HepG2 (cell line): ENCODE results near the gene DNMT1. TPM values are rescaled to one million over a fixed set of nuclear protein-coding genes. Genes with fewer than 3 reads are reported as not detected.
A peak's percentile ranks its signal among the peaks of the same experiment; 100 is the strongest.

ENCODE experiments used
- ARID4A ChIP-seq: sonication (generic); formaldehyde crosslinking; IDR thresholded peaks from 2 replicates; pipeline ENCODE4 v1.5.0; 2020; ENCODE audit warnings: mild to moderate bottlenecking, missing genetic modification reagents, borderline replicate concordance
- GABPA ChIP-seq, 2 experiments: IDR thresholded peaks; 2 replicates each; pipeline ENCODE4 v1.6.1; 2011 to 2016; ENCODE audit warnings: low read depth in 2 of 2, low read length in 1 of 2, missing biosample characterization in 1 of 2, missing genetic modification characterization in 1 of 2
- IRF2 ChIP-seq: IDR thresholded peaks from 2 replicates; pipeline ENCODE4 v1.6.1; 2018; ENCODE audit warnings: missing genetic modification reagents, missing compliant biosample characterization
- PLRG1 ChIP-seq: fragments of 450-650 bp; conservative IDR thresholded peaks from 2 replicates; pipeline ENCODE4 v1.6.1; 2016
- RARA ChIP-seq: IDR thresholded peaks from 2 replicates; pipeline ENCODE4 v1.6.1; 2016; ENCODE audit warnings: missing genetic modification reagents, missing compliant biosample characterization
- SKIL ChIP-seq: sonication (generic); formaldehyde crosslinking; IDR thresholded peaks from 2 replicates; pipeline ENCODE4 v1.8.0; 2022; ENCODE audit warnings: missing genetic modification reagents, mild to moderate bottlenecking, moderate library complexity, borderline replicate concordance
- SOX5 ChIP-seq: IDR thresholded peaks from 2 replicates; pipeline ENCODE4 v1.6.1; 2016; ENCODE audit warnings: borderline replicate concordance
- STAG1 ChIP-seq: sonication (generic); formaldehyde crosslinking; IDR thresholded peaks from 2 replicates; pipeline ENCODE4 v1.4.0; 2020; ENCODE audit warnings: missing genetic modification reagents
- ZBTB10 ChIP-seq: sonication (generic); formaldehyde crosslinking; IDR thresholded peaks from 2 replicates; pipeline ENCODE4 v1.4.0; 2020; ENCODE audit warnings: missing genetic modification reagents, borderline replicate concordance
- ZBTB34 ChIP-seq: sonication (generic); formaldehyde crosslinking; IDR thresholded peaks from 2 replicates; pipeline ENCODE4 v1.8.0; 2022; ENCODE audit warnings: mild to moderate bottlenecking, missing genetic modification reagents
- ZBTB37 ChIP-seq: sonication (generic); formaldehyde crosslinking; IDR thresholded peaks from 2 replicates; pipeline ENCODE4 v1.4.0; 2020; ENCODE audit warnings: mild to moderate bottlenecking, missing genetic modification reagents
- ZBTB49 ChIP-seq: sonication (generic); formaldehyde crosslinking; IDR thresholded peaks from 2 replicates; pipeline ENCODE4 v1.4.0; 2020; ENCODE audit warnings: missing genetic modification reagents, borderline replicate concordance
- ZNF225 ChIP-seq: sonication (generic); formaldehyde crosslinking; IDR thresholded peaks from 2 replicates; pipeline ENCODE4 v1.4.0; 2020; ENCODE audit warnings: mild to moderate bottlenecking, missing genetic modification reagents
- ZNF781 ChIP-seq: sonication (generic); formaldehyde crosslinking; IDR thresholded peaks from 2 replicates; pipeline ENCODE4 v1.5.1; 2020; ENCODE audit warnings: borderline replicate concordance, mild to moderate bottlenecking, missing genetic modification reagents; ENCODE audit errors: not compliant biosample characterization
- polyA plus RNA-seq, 8 experiments: library from polyadenylated mRNA; depleted of rRNA in 3 of 8; stranded (reverse) in 7 of 8; unstranded in 1 of 8; fragments of >200 nt; fragmentation: Illumina TruSeq in 4 of 8; extraction: Trizol in 4 of 8; gene quantifications; 2 replicates each; pipeline versions ENCODE4 v1.2.1 to v1.2.3, GENCODE V29; 2011 to 2016; ENCODE audit warnings: low read depth in 4 of 8, missing spikeins in 1 of 8, mixed read lengths in 1 of 8; ENCODE audit not compliant: insufficient read depth in 1 of 8
- total RNA-seq, 5 experiments: library from RNA; depleted of rRNA; stranded (reverse); fragments of >200 nt; fragmentation: Illumina TruSeq; extraction: Trizol; gene quantifications; 2 replicates each; pipeline ENCODE4 v1.2.3, GENCODE V29; 2016; ENCODE audit warnings: low read depth in 1 of 5

Gene DNMT1
- total and polyA plus RNA-seq, 2 of the 13 experiments (the other 11 are each of a cell fraction or from before 2014, with no cell fraction given): 31.2 to 91.1 TPM

- TF ChIP-seq ZBTB37 (CRISPR knock-in tag) (peak; percentile 94; the same call in 1 of the 2 replicates), ZBTB49 (CRISPR knock-in tag) (no peak), ZBTB34 (peak; percentile 93), IRF2 (0 out of 2 replicates have a peak, but pooled peaks have one; percentile 12), ZBTB10 (peak; percentile 45; the same call in 1 of the 2 replicates), RARA (CRISPR knock-in tag) (0 out of 2 replicates have a peak, but pooled peaks have one; percentile 29), ZNF781 (CRISPR knock-in tag) (no peak), PLRG1 (no peak), GABPA (IDR thresholded peaks at IDR 0.05; ENCODE audit: low read depth, low read length) (no peak), GABPA (CRISPR knock-in tag; IDR thresholded peaks at IDR 0.05; ENCODE audit: low read depth) (peak; percentile 31), SOX5 (CRISPR knock-in tag) (0 out of 2 replicates have a peak, but pooled peaks have one; percentile 17), STAG1 (CRISPR knock-in tag) (no peak), ARID4A (peak; percentile 12; the same call in 1 of the 2 replicates), ZNF225 (CRISPR knock-in tag) (no peak), SKIL (CRISPR knock-in tag) (no peak)
Observed at GRCh38 chr19:10191347-10191746, 3.4 kb downstream of the DNMT1 start (continued).
